Neural progenitor cell (in vitro differentiated cells): ENCODE measurements around the gene ANTXR1.

Source experiments
- CTCF ChIP-seq: fragments of 200-600 bp; sonication (generic); IDR thresholded peaks from 2 replicates; pipeline ENCODE4 v1.5.1; 2017; ENCODE audit warnings: antibody characterized with exemption, mild to moderate bottlenecking
- EZH2 ChIP-seq: fragments of 200-600 bp; sonication (generic); IDR thresholded peaks from 2 replicates; pipeline ENCODE4 v1.6.1; 2017; ENCODE audit warnings: antibody characterized with exemption, mild to moderate bottlenecking, moderate library complexity
- EZH2phosphoT487 ChIP-seq: fragments of 200-600 bp; sonication (generic); IDR thresholded peaks from 2 replicates; pipeline ENCODE4 v1.6.1; 2017; ENCODE audit warnings: antibody characterized with exemption

- no peak for TF ChIP-seq CTCF
- TF ChIP-seq EZH2, result no peak
- no peak for TF ChIP-seq EZH2phosphoT487
Observed at GRCh38 chr2:69164061-69164778, 151.2 kb downstream of the ANTXR1 start.
